LNCAP (cell line): ENCODE measurements around the gene COPZ2.

Experiments
- TF ChIP-seq, protein P1 (sequence below): fragments of 450-650 bp; IDR thresholded peaks from 2 replicates; pipeline ENCODE4 v1.5.1; 2017; ENCODE audit warnings: mild to moderate bottlenecking

COPZ2 gene, protein sequence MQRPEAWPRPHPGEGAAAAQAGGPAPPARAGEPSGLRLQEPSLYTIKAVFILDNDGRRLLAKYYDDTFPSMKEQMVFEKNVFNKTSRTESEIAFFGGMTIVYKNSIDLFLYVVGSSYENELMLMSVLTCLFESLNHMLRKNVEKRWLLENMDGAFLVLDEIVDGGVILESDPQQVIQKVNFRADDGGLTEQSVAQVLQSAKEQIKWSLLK

DNA sequence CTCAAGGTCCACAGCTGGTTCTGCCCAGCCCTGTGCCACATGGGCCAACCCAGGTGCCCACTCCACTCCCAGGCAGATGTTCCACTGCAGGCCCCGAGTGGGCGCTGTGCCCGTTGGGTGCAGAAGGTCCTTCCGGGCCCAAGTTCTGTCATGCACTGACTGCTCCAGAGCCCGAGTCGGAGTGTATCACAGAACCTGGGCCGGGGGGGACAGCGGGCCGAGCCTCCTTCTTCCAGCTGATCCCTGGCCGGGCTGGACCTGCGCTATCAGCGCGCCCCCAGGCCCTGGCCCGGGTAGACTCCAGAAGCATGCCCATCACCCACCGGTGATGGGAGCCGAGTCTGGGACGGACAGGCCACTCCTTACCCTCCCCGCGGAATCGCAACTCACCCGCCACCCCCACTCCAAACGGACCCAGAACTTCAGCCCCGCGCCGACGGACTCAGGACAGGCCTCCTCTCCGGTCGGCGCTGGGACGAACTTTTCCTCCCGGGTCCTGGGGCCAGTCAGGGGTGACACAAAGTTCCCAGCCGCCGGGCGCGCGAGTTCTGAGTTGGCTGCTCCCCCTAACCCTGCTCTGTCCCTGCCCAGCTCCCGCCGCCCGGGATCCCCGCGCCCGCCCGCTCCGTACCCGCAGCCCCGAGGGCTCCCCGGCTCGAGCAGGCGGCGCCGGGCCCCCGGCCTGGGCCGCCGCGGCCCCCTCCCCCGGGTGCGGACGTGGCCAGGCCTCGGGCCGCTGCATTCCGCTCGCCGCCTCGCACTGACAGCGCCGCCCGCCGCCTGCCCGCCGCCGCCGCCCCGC is at the start of gene COPZ2:
TSS of gene COPZ2 (minus strand) at position 762 of the 802 bp plus-strand sequence. CDS start at position 742, 20 bp downstream.
- TF ChIP-seq, protein P1, sequence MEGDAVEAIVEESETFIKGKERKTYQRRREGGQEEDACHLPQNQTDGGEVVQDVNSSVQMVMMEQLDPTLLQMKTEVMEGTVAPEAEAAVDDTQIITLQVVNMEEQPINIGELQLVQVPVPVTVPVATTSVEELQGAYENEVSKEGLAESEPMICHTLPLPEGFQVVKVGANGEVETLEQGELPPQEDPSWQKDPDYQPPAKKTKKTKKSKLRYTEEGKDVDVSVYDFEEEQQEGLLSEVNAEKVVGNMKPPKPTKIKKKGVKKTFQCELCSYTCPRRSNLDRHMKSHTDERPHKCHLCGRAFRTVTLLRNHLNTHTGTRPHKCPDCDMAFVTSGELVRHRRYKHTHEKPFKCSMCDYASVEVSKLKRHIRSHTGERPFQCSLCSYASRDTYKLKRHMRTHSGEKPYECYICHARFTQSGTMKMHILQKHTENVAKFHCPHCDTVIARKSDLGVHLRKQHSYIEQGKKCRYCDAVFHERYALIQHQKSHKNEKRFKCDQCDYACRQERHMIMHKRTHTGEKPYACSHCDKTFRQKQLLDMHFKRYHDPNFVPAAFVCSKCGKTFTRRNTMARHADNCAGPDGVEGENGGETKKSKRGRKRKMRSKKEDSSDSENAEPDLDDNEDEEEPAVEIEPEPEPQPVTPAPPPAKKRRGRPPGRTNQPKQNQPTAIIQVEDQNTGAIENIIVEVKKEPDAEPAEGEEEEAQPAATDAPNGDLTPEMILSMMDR = no peak

DNA sequence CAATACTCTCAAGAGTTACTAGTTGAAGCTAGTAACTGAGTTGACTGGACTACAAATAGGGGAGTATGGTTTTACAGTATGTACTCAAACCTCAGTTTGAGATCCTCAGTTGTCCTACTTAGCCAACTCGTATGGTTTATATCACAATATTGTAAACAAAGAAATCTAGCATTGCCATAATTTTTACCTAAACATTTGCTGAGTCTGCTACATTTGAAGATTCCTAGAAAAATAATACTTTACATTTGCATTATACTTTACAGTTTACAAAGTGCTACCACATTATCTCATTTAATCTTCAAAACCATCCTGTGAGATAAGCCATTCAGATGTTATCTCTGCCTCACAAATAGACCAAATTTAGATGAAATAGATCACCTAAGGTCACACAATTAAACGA is 47.3 kb upstream of the COPZ2 start:
- TF ChIP-seq, protein P1 = no peak

- TF ChIP-seq, protein P1 = no peak
Measured at GRCh38 chr17:48081858-48082257, 44.3 kb upstream of the COPZ2 start.

DNA sequence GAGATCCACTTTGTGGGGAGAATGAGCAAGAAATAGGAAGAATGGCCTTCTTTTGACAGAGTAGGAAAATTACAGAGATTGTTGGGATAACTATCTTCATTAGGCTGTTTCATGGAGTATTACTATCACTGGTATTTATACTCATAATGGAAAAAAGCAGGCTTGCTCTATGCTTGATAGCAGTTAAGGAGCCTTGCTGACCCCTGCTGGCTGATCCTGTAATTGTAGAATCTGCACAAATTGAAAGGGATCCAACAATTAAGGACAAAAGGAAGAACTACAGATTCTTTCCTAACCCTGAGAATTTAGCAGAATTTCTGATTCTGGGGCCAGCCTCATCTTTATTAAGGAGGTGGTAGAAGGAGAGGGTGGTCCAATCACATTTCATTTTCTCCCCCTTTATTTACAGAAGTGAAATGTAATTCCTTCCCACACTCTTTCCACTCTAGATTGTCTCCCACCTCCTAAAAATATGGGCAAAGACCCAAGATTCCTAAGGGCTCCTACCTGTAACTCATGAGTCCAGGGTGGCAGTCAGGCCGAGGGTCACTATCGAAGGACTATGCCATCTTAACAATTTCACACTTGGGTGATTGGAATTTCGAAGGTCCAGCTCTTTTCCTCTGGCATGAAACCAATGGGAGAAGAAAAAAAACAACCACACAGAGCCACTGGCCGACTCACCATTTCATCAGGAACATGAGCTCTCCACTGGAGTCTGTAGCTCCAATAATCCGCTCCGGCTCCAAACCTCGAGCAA is 36.9 kb upstream of the COPZ2 start:
- TF ChIP-seq, protein P1 = peak; percentile 82

GRCh38 chr17:48071654-48072053 is 34.1 kb upstream of the COPZ2 start:
- TF ChIP-seq, protein P1 = no peak

DNA sequence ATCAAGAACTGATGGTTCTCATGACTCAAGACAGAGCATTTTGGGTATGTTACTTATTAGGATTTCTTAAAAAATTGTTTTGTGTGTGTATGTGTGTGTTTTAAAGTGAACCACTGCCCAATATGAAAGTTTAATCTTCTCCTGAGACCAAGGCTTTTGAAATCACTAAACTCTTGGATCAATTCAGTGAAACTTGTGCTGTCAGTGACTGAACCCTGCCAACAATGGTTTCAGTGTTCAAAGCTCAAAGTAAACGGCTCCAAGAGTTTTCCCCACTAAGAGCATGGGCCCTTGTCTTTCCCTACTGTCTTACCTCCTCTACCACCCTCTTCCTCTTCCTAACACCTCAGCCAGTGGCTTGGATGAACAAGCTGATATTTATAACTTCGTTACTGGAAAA is 32.6 kb upstream of the COPZ2 start:
- TF ChIP-seq, protein P1 = no peak

DNA sequence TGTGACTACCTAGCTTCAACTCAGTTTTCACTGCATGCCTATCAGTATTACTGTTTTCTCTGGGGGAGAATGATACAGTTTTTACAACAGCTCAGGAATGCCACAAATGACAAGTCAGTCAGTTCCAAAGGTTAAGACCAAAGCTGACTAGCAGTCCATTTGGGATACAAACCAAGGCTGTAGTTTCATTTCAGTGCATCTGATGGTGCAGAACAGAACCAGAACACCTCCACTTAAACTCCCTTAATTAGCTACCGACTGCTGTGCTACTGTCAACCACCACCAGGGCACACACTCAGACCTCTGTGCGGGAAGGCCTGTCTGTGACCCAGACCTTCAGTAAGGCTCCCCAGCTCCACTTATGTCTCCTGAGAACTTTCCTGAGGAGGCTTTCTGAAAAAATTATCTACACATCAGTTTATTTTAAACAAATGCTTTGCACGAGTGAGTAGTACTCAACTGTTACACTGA is 30.9 kb upstream of the COPZ2 start:
- TF ChIP-seq, protein P1 = peak; percentile 25; the same call in 1 of the 2 replicates
